SU-DHL-6 (cell line): ENCODE results near the gene SAMD4B.

Source experiments
- H2AFZ ChIP-seq: fragments of 200-600 bp; sonication (generic); 2 replicates; pipeline ENCODE4 v1.6.1; 2014; ENCODE audit warnings: low read depth, mild to moderate bottlenecking, moderate library complexity, mixed read lengths, antibody characterized with exemption, low read length; ENCODE audit not compliant: severe bottlenecking
- H3F3A ChIP-seq: fragments of 200-600 bp; shearing (Covaris generic); 2 replicates; pipeline ENCODE4 v1.6.0; 2016; ENCODE audit warnings: antibody characterized with exemption, mild to moderate bottlenecking; ENCODE audit not compliant: insufficient read depth
- H3K27ac ChIP-seq: fragments of 200-600 bp; sonication (generic); 2 replicates; pipeline ENCODE4 v1.5.1; 2016; ENCODE audit warnings: low read depth, mild to moderate bottlenecking, low read length, moderate library complexity, mixed read lengths
- H3K27me3 ChIP-seq: fragments of 200-600 bp; sonication (generic), shearing (Covaris generic); 2 replicates; pipeline ENCODE4 v1.6.0; 2014; ENCODE audit warnings: mild to moderate bottlenecking, low read length
- H3K36me3 ChIP-seq: fragments of 200-600 bp; sonication (generic); 2 replicates; pipeline ENCODE4 v1.6.1; 2014; ENCODE audit warnings: mild to moderate bottlenecking, low read length, mixed read lengths
- H3K4me2 ChIP-seq: fragments of 300-600, 200-600 bp; shearing (Covaris generic), sonication (generic); 2 replicates; pipeline ENCODE4 v1.6.0; 2014; ENCODE audit warnings: low read length, low read depth, mild to moderate bottlenecking; ENCODE audit not compliant: poor library complexity, severe bottlenecking
- H3K4me3 ChIP-seq: fragments of 200-600 bp; sonication (generic); 2 replicates; pipeline ENCODE4 v1.5.1; 2014; ENCODE audit warnings: antibody characterized with exemption, low read length, mild to moderate bottlenecking, mixed read lengths; ENCODE audit not compliant: insufficient read depth, poor library complexity, severe bottlenecking
- H3K79me2 ChIP-seq: fragments of 200-600 bp; sonication (generic); 2 replicates; pipeline ENCODE4 v1.6.1; 2014; ENCODE audit warnings: mild to moderate bottlenecking, low read length, moderate library complexity; ENCODE audit not compliant: insufficient read depth
- H3K9ac ChIP-seq: fragments of 200-600 bp; sonication (generic); 2 replicates; pipeline ENCODE4 v1.7.0; 2014; ENCODE audit warnings: mild to moderate bottlenecking, low read length
- H3K9me2 ChIP-seq: fragments of 200-600 bp; sonication (generic); replicated peaks from 2 replicates; pipeline ENCODE4 v1.6.1; 2014; ENCODE audit warnings: low read length; ENCODE audit not compliant: insufficient read depth
- H3K9me3 ChIP-seq: fragments of 200-600 bp; sonication (generic); 2 replicates; pipeline ENCODE4 v1.6.1; 2014; ENCODE audit warnings: low read length, mixed read lengths; ENCODE audit not compliant: insufficient read depth
- H4K20me1 ChIP-seq: fragments of 200-600 bp; sonication (generic); 2 replicates; pipeline ENCODE4 v1.6.1; 2014; ENCODE audit warnings: low read depth, mild to moderate bottlenecking, antibody characterized with exemption, low read length, moderate library complexity, mixed read lengths
- CTCF ChIP-seq: fragments of 200-600 bp; sonication (generic); IDR thresholded peaks from one replicate; pipeline ENCODE4 v1.5.1; 2017; ENCODE audit warnings: antibody characterized with exemption, mild to moderate bottlenecking, low read length, moderate library complexity; ENCODE audit not compliant: insufficient read depth, poor library complexity, severe bottlenecking
- EZH2phosphoT487 ChIP-seq: fragments of 200-600 bp; sonication (generic), shearing (Covaris generic); conservative IDR thresholded peaks from 2 replicates; pipeline ENCODE4 v1.6.1; 2018; ENCODE audit warnings: mild to moderate bottlenecking, antibody characterized with exemption, low read length, moderate library complexity, mixed read lengths

SAMD4B gene

DNA sequence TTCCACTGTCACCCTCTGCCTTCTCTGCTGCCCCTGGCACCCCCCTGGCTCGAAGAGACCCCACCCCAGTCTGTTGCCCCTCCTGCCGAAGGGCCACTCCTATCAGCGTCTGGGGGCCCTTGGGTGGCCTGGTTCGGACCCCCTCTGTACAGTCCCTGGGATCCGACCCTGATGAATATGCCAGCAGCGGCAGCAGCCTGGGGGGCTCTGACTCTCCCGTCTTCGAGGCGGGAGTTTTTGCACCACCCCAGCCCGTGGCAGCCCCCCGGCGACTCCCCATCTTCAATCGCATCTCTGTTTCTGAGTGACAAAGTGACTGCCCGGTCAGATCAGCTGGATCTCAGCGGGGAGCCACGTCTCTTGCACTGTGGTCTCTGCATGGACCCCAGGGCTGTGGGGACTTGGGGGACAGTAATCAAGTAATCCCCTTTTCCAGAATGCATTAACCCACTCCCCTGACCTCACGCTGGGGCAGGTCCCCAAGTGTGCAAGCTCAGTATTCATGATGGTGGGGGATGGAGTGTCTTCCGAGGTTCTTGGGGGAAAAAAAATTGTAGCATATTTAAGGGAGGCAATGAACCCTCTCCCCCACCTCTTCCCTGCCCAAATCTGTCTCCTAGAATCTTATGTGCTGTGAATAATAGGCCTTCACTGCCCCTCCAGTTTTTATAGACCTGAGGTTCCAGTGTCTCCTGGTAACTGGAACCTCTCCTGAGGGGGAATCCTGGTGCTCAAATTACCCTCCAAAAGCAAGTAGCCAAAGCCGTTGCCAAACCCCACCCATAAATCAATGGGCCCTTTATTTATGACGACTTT, 66.4 kb downstream of the SAMD4B start:
- TF ChIP-seq CTCF (no peak), EZH2phosphoT487 (no peak)
- Histone ChIP-seq H3K9me2 (no peaks in the 10 kb centered on the region), H3K9me3 (no peaks in the 10 kb centered on the region), H2AFZ (no peak overlapping the region), H3K36me3 (no peaks in the 10 kb centered on the region), H3K4me2 (peak overlapping the region; percentile 97), H3K27me3 (no peaks in the 10 kb centered on the region), H4K20me1 (no peaks in the 10 kb centered on the region), H3K27ac (peak overlapping the region; percentile 98), H3K4me3 (peak overlapping the region; percentile 91), H3F3A (peaks cover 61% of the 10 kb centered on the region), H3K9ac (peak overlapping the region; percentile 98), H3K79me2 (peaks cover 29% of the 10 kb centered on the region)

- no peaks in the 10 kb centered on the region for H3K9me3 ChIP-seq
- H3K36me3 ChIP-seq = no peaks in the 10 kb centered on the region
- H3K27ac ChIP-seq = peak overlapping the region; percentile 98
- peak overlapping the region; percentile 97 for H3K4me2 ChIP-seq
- no peaks in the 10 kb centered on the region for H3K27me3 ChIP-seq
- H3K9ac ChIP-seq = peak overlapping the region; percentile 94
- no peak for TF ChIP-seq CTCF
- TF ChIP-seq EZH2phosphoT487 = no peak
- peak overlapping the region; percentile 47 for H2AFZ ChIP-seq
- H3K4me3 ChIP-seq = peak overlapping the region; percentile 91
- peaks cover 61% of the 10 kb centered on the region for H3F3A ChIP-seq
- H3K79me2 ChIP-seq = peaks cover 29% of the 10 kb centered on the region
- H4K20me1 ChIP-seq = no peaks in the 10 kb centered on the region
- H3K9me2 ChIP-seq = no peaks in the 10 kb centered on the region
Measured at GRCh38 chr19:39409208-39410016, 67.2 kb downstream of the SAMD4B start.

- H3K79me2 ChIP-seq = peaks cover 29% of the 10 kb centered on the region
- peak overlapping the region; percentile 97 for H3K4me2 ChIP-seq
- peak overlapping the region; percentile 94 for H3K9ac ChIP-seq
- H3K9me2 ChIP-seq = no peaks in the 10 kb centered on the region
- no peaks in the 10 kb centered on the region for H4K20me1 ChIP-seq
- peak overlapping the region; percentile 91 for H3K4me3 ChIP-seq
- no peaks in the 10 kb centered on the region for H3K36me3 ChIP-seq
- H3F3A ChIP-seq = peaks cover 56% of the 10 kb centered on the region
- H3K27me3 ChIP-seq = no peaks in the 10 kb centered on the region
- no peaks in the 10 kb centered on the region for H3K9me3 ChIP-seq
- peak overlapping the region; percentile 98 for H3K27ac ChIP-seq
- peak overlapping the region; percentile 47 for H2AFZ ChIP-seq
- TF ChIP-seq EZH2phosphoT487 = no peak
Measured at GRCh38 chr19:39410017-39410830, 68.0 kb downstream of the SAMD4B start.
